Panc1 (cell line): ENCODE results near the gene DYRK1A. TPM values are rescaled to one million over a fixed set of nuclear protein-coding genes. Genes with fewer than 3 reads are reported as not detected.

Source experiments
- ATAC-seq: fragments of 200-7000 bp; cut with Tn5 transposase; 2 replicates; pipeline ENCODE4 v1.9.1; 2020; ENCODE audit warnings: mild to moderate bottlenecking, moderate library complexity
- BruUV-seq: library from RNA; stranded (reverse); fragments of 400-500 nt; replicated peaks from 2 replicates; lab custom pipeline; 2021; lab: Mats Ljungman, UMichigan
- CTCF ChIA-PET: fragments of 300-600 bp; sonication (Branson Sonifier 250); formaldehyde crosslinking; loops from one replicate; lab custom pipeline; 2022; ENCODE audit warnings: antibody characterized with exemption; lab: Charles Lee
- POLR2A ChIA-PET: fragments of 300-600 bp; sonication (Branson Sonifier 250); formaldehyde crosslinking; loops from one replicate; lab custom pipeline; 2022; ENCODE audit warnings: antibody characterized with exemption; lab: Charles Lee
- DNase-seq: peaks from one replicate; pipeline ENCODE4 v3.0.0-alpha.2; 2010; ENCODE audit warnings: low read depth, low spot score
- H3K27ac ChIP-seq: 2 replicates; pipeline ENCODE4 v1.5.1; 2011; ENCODE audit warnings: mild to moderate bottlenecking, low read length, inconsistent platforms
- H3K27me3 ChIP-seq: fragments of 200-500 bp; sonication (Bioruptor generic); 2 replicates; pipeline ENCODE4 v1.6.0; 2014; ENCODE audit warnings: low read length, inconsistent platforms; ENCODE audit not compliant: control insufficient read depth, insufficient read depth
- H3K36me3 ChIP-seq: fragments of 200-500 bp; sonication (Bioruptor generic); 2 replicates; pipeline ENCODE4 v1.5.1; 2014; ENCODE audit warnings: inconsistent platforms, mild to moderate bottlenecking, low read length, moderate library complexity; ENCODE audit not compliant: control insufficient read depth, insufficient read depth
- H3K4me1 ChIP-seq: 2 replicates; pipeline ENCODE4 v1.5.1; 2011; ENCODE audit warnings: inconsistent platforms, mild to moderate bottlenecking, low read length, moderate library complexity; ENCODE audit not compliant: control insufficient read depth, insufficient read depth
- H3K4me3 ChIP-seq, 2 experiments: 2 replicates each; pipeline ENCODE4 v1.5.1; 2011 to 2012; ENCODE audit warnings: low read depth in 2 of 2, low read length in 2 of 2, mild to moderate bottlenecking in 2 of 2, inconsistent platforms in 1 of 2, moderate library complexity in 1 of 2
- H3K9me3 ChIP-seq: fragments of 200-500 bp; sonication (Bioruptor generic); 2 replicates; pipeline ENCODE4 v1.5.1; 2014; ENCODE audit warnings: low read depth, mild to moderate bottlenecking, inconsistent platforms, low read length, moderate library complexity; ENCODE audit not compliant: control insufficient read depth, insufficient read depth
- POLR2AphosphoS5 ChIP-seq: IDR thresholded peaks from 2 replicates; pipeline ENCODE4 v1.6.1; 2012; ENCODE audit warnings: mild to moderate bottlenecking, low read depth, low read length, moderate library complexity
- SIN3A ChIP-seq: IDR thresholded peaks from 2 replicates; pipeline ENCODE4 v1.6.1; 2012; ENCODE audit warnings: low read depth, mild to moderate bottlenecking, low read length, moderate library complexity, borderline replicate concordance; ENCODE audit not compliant: insufficient read depth
- TCF7L2 ChIP-seq: IDR thresholded peaks from 2 replicates; pipeline ENCODE4 v1.6.1; 2011; ENCODE audit warnings: mild to moderate bottlenecking, low read depth, low read length, inconsistent platforms
- in situ Hi-C: cut with HindIII; loops from 2 replicates; pipeline ENCODE4 v1.10.0; 2016; ENCODE audit warnings: low sequenced_read_pairs, low pct_unique_long_range_greater_than_20kb
- intact Hi-C: fragments of 100-400 bp; cut with micrococcal nuclease; formaldehyde crosslinking; loops from one replicate; pipeline ENCODE4 v1.10.0; 2022; ENCODE audit not compliant: unreplicated experiment
- total RNA-seq: library from RNA; stranded (reverse); gene quantifications from one replicate; pipeline ENCODE4 v1.2.1, GENCODE V29; 2021; ENCODE audit not compliant: unreplicated experiment
- TF ChIP-seq, protein P1 (sequence below): fragments of 450-650 bp; IDR thresholded peaks from 2 replicates; pipeline ENCODE4 v1.5.1; 2017; ENCODE audit warnings: mild to moderate bottlenecking
- TF ChIP-seq, protein P2 (sequence below), 2 experiments: IDR thresholded peaks; 2 replicates each; pipeline ENCODE4 v1.6.1; 2011 to 2012; ENCODE audit warnings: low read depth in 2 of 2, control low read depth in 1 of 2, low read length in 1 of 2, mild to moderate bottlenecking in 1 of 2, moderate library complexity in 1 of 2; ENCODE audit not compliant: insufficient read depth in 1 of 2

The DYRK1A gene
- total RNA-seq, 1 experiment from 2014 or later, result 36.1 TPM

DNA sequence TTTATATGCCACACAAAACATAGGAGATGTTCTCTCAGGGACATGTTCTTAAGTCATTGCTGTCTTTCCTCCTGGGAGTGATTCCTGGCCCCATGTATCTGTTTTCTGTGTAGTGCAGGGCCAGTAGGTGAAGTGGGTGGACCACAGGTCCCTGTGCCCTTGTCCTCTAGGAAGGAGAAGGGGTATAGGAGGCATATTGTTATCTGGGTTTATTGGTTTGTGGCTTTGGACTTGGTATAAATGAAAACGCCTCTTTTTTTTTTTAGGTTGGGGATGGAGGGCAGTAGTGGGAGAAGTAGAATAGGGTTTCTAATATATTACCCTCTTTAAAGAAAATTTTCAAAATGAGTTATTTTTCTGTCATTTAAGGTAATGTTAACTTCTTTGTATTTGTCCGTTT, 29.4 kb downstream of the DYRK1A start:
- Histone ChIP-seq H3K36me3 (no peaks in the 10 kb centered on the region; the same call in 1 of the 2 replicates), H3K4me3 (no peak overlapping the region), H3K4me1 (peaks cover 6% of the 10 kb centered on the region), H3K27ac (no peak overlapping the region), H3K9me3 (no peaks in the 10 kb centered on the region), H3K27me3 (no peaks in the 10 kb centered on the region)
- in situ Hi-C loops, result no loop called here
- ChIA-PET POLR2A (no interaction called here), CTCF (no interaction called here)
- intact Hi-C loops, result no loop called here
- TF ChIP-seq, protein P1, sequence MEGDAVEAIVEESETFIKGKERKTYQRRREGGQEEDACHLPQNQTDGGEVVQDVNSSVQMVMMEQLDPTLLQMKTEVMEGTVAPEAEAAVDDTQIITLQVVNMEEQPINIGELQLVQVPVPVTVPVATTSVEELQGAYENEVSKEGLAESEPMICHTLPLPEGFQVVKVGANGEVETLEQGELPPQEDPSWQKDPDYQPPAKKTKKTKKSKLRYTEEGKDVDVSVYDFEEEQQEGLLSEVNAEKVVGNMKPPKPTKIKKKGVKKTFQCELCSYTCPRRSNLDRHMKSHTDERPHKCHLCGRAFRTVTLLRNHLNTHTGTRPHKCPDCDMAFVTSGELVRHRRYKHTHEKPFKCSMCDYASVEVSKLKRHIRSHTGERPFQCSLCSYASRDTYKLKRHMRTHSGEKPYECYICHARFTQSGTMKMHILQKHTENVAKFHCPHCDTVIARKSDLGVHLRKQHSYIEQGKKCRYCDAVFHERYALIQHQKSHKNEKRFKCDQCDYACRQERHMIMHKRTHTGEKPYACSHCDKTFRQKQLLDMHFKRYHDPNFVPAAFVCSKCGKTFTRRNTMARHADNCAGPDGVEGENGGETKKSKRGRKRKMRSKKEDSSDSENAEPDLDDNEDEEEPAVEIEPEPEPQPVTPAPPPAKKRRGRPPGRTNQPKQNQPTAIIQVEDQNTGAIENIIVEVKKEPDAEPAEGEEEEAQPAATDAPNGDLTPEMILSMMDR, result no peak
- no peak for TF ChIP-seq SIN3A
- DNase-seq, result no peak
- ATAC-seq, result no peak
- BruUV-seq, result no TSS peak

DNA sequence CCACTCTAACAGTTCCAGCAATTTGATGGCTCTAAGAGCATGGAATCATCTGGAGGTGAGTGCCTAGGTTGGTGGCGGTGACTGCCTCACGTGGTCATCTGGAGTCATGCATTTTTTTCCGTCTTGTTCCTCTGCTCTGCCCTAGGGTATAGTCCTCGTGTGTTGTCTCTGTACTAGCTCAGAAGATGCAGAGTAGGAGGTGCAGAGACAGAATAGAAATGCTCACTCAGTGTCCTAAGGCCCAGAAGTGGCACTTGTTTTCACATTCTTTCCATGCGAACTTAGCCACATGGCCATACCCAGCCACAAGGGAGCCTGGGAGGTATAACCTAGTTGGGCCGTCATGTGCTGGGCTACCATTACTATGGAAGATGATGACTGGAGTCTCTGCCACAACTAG, 30.3 kb downstream of the DYRK1A start:
- H3K27ac ChIP-seq, result no peak overlapping the region
- no peak for ATAC-seq
- no peaks in the 10 kb centered on the region for H3K27me3 ChIP-seq
- no peak for TF ChIP-seq POLR2AphosphoS5
- no peak for TF ChIP-seq TCF7L2
- TF ChIP-seq, protein P2, sequence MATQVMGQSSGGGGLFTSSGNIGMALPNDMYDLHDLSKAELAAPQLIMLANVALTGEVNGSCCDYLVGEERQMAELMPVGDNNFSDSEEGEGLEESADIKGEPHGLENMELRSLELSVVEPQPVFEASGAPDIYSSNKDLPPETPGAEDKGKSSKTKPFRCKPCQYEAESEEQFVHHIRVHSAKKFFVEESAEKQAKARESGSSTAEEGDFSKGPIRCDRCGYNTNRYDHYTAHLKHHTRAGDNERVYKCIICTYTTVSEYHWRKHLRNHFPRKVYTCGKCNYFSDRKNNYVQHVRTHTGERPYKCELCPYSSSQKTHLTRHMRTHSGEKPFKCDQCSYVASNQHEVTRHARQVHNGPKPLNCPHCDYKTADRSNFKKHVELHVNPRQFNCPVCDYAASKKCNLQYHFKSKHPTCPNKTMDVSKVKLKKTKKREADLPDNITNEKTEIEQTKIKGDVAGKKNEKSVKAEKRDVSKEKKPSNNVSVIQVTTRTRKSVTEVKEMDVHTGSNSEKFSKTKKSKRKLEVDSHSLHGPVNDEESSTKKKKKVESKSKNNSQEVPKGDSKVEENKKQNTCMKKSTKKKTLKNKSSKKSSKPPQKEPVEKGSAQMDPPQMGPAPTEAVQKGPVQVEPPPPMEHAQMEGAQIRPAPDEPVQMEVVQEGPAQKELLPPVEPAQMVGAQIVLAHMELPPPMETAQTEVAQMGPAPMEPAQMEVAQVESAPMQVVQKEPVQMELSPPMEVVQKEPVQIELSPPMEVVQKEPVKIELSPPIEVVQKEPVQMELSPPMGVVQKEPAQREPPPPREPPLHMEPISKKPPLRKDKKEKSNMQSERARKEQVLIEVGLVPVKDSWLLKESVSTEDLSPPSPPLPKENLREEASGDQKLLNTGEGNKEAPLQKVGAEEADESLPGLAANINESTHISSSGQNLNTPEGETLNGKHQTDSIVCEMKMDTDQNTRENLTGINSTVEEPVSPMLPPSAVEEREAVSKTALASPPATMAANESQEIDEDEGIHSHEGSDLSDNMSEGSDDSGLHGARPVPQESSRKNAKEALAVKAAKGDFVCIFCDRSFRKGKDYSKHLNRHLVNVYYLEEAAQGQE (IDR thresholded peaks at IDR 0.05; ENCODE audit: insufficient read depth in 1 of 2, low read depth in 2 of 2, low read length in 1 of 2), result no peak
- TF ChIP-seq SIN3A, result no peak
- TF ChIP-seq, protein P1, result no peak
- no TSS peak for BruUV-seq
- H3K4me1 ChIP-seq, result peaks cover 3% of the 10 kb centered on the region; the same call in 1 of the 2 replicates
- intact Hi-C loops (no loop called here), in situ Hi-C loops (no loop called here)
- no peaks in the 10 kb centered on the region; the same call in 1 of the 2 replicates for H3K36me3 ChIP-seq
- ChIA-PET POLR2A (no interaction called here), CTCF (no interaction called here)
- no peak for DNase-seq
- H3K4me3 ChIP-seq, result no peak overlapping the region
- H3K9me3 ChIP-seq, result peaks cover 2% of the 10 kb centered on the region; the same call in 1 of the 2 replicates
